Activated T-cell treated with anti-CD3 and anti-CD28 coated beads, Interleukin-2, amount 50 U/mL, for 4 hours (primary cell): ENCODE results near the gene PLEKHA7. TPM values are rescaled to one million over a fixed set of nuclear protein-coding genes. Genes with fewer than 3 reads are reported as not detected.
"Not testable (repeated sequence)": the region's sequence is repeated elsewhere in the genome, so short reads cannot be mapped to it uniquely, and the experiment has no call there.

ENCODE experiments used
- ATAC-seq, 2 donors: fragments of 200-7000 bp; cut with Tn5 transposase; one replicate each; pipeline ENCODE4 v1.10.0; 2021
- DNase-seq: peaks from one replicate; pipeline ENCODE4 v3.0.0-alpha.2; 2020
- H3K27me3 Mint-ChIP-seq: one replicate; pipeline ENCODE4 v1.8.0; 2021; ENCODE audit warnings: low read depth, mixed read lengths
- H3K36me3 Mint-ChIP-seq: one replicate; pipeline ENCODE4 v1.8.0; 2022; ENCODE audit warnings: mixed read lengths; ENCODE audit not compliant: insufficient read depth
- H3K4me1 Mint-ChIP-seq: one replicate; pipeline ENCODE4 v1.8.0; 2021; ENCODE audit warnings: low read depth, mixed read lengths
- H3K4me3 Mint-ChIP-seq: one replicate; pipeline ENCODE4 v1.8.0; 2021; ENCODE audit warnings: mild to moderate bottlenecking, moderate library complexity, mixed read lengths
- H3K9me3 Mint-ChIP-seq: one replicate; pipeline ENCODE4 v1.8.0; 2021; ENCODE audit warnings: mixed read lengths
- total RNA-seq, 3 donors: library from RNA; stranded (reverse); gene quantifications; one replicate each; pipeline ENCODE4 v1.2.1, GENCODE V29; 2021

The PLEKHA7 gene
- total RNA-seq, 3 donors from 2014 or later = 2.7 to 3.4 (median 2.7) TPM

DNA sequence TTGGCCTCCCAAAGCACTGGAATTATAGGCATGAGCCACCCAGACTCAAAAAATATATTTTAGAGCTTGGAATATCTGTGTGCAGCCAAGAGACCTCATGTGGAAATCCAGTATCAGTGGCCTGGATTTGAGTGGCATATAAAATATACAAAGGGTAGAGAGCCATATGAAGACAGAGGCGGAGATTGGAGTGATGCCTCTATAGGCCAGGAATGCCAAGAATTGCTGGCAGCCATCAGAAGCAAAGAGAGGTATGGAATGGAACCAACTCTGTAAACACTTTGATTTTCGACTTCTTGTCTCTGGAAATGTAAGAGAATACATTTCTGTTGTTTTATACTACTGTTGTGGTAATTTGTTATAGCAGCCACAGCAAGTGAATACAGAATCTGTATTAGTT is 123.0 kb downstream of the PLEKHA7 start:
- DNase-seq (no peak), ATAC-seq (no peak)
- H3K4me1 Mint-ChIP-seq = peaks cover 3% of the 10 kb centered on the region
- H3K27me3 Mint-ChIP-seq = no peaks in the 10 kb centered on the region
- H3K9me3 Mint-ChIP-seq = peaks cover 10% of the 10 kb centered on the region
- H3K36me3 Mint-ChIP-seq = no peaks in the 10 kb centered on the region
- no peak overlapping the region for H3K4me3 Mint-ChIP-seq

DNA sequence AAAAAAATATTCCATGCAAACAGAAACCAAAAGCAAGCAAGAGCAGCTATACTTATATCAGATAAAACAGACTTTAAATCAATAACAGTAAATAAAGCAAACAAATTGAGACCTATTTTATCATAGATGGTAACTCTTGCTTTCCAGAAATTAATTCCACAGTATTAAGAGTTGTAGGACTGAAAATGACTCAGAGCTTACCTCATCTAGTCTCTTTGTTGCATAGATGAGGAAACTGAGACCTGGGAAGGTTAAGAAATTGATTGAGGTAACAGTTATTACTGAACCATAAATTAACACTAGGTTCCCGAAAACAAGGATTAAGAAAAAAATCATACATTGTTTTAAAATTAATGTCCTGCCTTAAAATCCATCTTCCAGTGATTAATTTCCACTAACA is 123.8 kb downstream of the PLEKHA7 start:
- no peaks in the 10 kb centered on the region for H3K36me3 Mint-ChIP-seq
- H3K27me3 Mint-ChIP-seq = no peaks in the 10 kb centered on the region
- DNase-seq = no peak
- H3K9me3 Mint-ChIP-seq = peaks cover 10% of the 10 kb centered on the region
- ATAC-seq = no peak
- H3K4me1 Mint-ChIP-seq = peaks cover 3% of the 10 kb centered on the region
- no peak overlapping the region for H3K4me3 Mint-ChIP-seq

DNA sequence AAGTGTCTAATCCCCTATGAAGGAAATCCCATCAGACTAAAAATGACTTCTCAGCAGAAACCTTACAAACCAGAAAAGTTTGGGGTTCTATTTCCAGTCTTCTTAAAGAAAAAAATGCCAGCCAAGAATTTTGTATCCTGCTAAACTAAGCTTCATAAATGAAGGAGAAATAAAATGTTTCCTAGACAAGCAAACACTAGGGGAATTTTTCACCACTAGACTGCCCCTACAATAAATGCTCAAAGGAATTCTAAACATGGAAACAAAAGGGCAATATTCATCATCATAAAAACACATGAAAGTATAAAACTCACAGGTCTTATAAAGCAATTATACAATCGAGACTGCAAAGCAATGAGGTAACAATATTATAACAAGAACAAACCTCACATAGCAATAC is 124.3 kb downstream of the PLEKHA7 start:
- Mint-ChIP-seq H3K36me3 (no peaks in the 10 kb centered on the region), H3K9me3 (peaks cover 10% of the 10 kb centered on the region), H3K27me3 (no peaks in the 10 kb centered on the region), H3K4me3 (no peak overlapping the region), H3K4me1 (peaks cover 3% of the 10 kb centered on the region)
- ATAC-seq (no peak), DNase-seq (no peak)

DNA sequence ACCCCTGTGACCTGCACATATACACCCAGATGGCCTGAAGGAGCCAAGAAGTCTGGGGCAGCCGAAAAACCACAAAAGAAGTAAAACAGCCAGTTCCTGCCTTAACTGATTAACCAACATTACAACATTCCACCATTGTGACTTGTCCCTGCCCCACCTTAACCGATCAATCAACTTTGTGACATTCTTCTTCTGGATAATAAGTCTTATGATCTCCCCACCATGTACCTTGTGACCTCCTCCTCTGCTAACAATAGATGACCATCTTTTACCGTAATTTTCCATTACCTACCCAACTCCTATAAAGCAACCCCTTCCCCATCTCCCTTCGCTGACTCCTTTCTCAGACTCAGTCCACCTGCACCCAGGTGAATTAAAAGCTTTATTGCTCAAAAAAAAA is 125.2 kb downstream of the PLEKHA7 start:
- not testable (repeated sequence) for H3K4me1 Mint-ChIP-seq, ATAC-seq, DNase-seq, H3K36me3 Mint-ChIP-seq, H3K4me3 Mint-ChIP-seq, H3K27me3 Mint-ChIP-seq
- H3K9me3 Mint-ChIP-seq = peaks cover 10% of the 10 kb centered on the region

DNA sequence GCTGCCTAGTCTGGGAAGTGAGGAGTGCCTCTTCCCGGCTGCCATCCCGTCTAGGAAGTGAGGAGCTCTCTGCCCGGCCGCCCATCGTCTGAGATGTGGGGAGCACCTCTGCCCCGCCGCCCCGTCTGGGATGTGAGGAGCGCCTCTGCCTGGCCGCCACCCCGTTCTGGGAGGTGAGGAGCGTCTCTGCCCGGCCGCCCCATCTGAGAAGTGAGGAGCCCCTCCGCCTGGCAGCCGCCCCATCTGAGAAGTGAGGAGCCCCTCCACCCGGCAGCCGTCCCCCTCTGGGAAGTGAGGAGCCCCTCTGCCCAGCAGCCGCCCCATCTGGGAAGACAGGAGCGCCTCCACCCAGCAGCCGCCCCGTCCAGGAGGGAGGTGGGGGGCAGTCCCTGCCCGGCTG is 126.3 kb downstream of the PLEKHA7 start:
- not testable (repeated sequence) for DNase-seq, ATAC-seq, H3K27me3 Mint-ChIP-seq, H3K4me3 Mint-ChIP-seq, H3K4me1 Mint-ChIP-seq, H3K36me3 Mint-ChIP-seq
- peaks cover 10% of the 10 kb centered on the region for H3K9me3 Mint-ChIP-seq

DNA sequence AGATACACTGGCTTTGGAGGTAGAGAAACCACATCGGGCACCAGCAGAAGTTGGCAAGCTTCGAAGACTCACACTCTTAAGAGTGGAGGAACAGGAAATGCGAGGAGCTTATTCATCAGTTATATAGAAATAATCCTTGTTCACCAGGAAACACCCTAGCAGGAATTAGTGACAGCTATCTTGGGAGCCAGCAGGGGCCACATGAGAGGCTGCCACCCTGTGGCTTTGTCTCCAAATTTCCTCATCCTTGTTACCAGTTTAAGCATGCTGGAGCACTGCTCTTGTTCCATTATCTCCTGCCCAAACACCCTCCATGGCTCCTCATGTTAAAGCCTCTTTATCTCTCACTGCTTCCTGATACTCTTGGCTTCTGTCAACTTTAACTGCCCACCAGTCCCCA is 131.0 kb downstream of the PLEKHA7 start:
- Mint-ChIP-seq H3K27me3 (no peaks in the 10 kb centered on the region), H3K4me1 (no peaks in the 10 kb centered on the region), H3K9me3 (no peaks in the 10 kb centered on the region), H3K36me3 (no peaks in the 10 kb centered on the region), H3K4me3 (no peak overlapping the region)
- no peak for ATAC-seq
- no peak for DNase-seq

DNA sequence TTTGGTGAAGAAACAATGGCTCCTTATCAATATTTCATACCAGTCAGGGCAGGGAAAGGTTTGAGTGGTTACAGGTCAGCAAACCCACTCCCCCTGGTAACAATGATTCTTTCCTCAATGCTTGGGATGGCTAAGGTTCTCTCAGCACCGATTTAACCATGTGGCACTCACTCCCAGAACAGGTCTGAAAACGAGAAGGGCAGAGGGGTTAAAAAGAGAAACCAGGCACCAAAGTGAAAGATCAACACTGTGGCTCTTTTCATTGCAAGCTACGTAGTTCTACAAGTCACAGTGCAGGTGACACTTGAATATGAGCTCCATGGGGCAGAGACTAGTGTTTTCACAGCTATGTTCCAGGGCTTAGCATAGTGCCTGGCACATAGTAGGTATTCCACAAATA is 132.4 kb downstream of the PLEKHA7 start:
- no peak for ATAC-seq

DNA sequence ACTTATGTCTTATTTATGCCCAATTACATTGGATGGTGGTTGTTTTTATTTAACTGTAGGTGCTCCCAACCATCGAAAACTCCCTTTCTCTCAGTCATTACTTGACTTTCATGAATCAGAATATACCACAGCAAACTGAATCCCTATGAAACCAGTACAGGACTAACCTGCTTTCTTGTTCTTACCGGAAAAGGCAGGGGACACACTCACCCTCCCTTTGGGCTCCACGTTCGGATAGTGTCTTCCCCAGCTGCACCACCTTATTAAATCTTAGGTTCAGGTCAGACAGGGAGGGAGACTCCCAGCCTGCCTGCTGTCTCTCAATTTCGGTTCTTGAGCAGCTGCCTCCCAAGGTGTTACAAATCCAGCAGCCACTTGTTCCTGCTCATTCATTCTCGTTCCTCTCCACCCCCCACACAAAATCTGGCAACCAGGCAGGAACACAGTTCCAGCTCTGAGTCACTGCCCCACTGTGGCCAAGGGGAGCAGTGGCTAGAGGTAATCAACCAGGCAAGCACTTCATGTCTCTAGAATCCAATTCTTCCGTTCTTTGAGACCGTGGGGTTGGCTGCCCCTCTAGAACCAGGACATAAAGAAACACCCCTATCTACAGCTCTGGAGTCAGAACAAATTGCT is 133.0 kb downstream of the PLEKHA7 start:
- DNase-seq = no peak
- no peaks in the 10 kb centered on the region for H3K4me1 Mint-ChIP-seq
- no peaks in the 10 kb centered on the region for H3K27me3 Mint-ChIP-seq
- H3K9me3 Mint-ChIP-seq = no peaks in the 10 kb centered on the region
- H3K4me3 Mint-ChIP-seq = no peak overlapping the region
- no peak for ATAC-seq
- no peaks in the 10 kb centered on the region for H3K36me3 Mint-ChIP-seq

More for the DNA sequence above, 132.4 kb downstream of the PLEKHA7 start:
- Mint-ChIP-seq H3K9me3 (no peaks in the 10 kb centered on the region), H3K27me3 (no peaks in the 10 kb centered on the region), H3K4me1 (no peaks in the 10 kb centered on the region), H3K36me3 (no peaks in the 10 kb centered on the region), H3K4me3 (no peak overlapping the region)
- no peak for DNase-seq

DNA sequence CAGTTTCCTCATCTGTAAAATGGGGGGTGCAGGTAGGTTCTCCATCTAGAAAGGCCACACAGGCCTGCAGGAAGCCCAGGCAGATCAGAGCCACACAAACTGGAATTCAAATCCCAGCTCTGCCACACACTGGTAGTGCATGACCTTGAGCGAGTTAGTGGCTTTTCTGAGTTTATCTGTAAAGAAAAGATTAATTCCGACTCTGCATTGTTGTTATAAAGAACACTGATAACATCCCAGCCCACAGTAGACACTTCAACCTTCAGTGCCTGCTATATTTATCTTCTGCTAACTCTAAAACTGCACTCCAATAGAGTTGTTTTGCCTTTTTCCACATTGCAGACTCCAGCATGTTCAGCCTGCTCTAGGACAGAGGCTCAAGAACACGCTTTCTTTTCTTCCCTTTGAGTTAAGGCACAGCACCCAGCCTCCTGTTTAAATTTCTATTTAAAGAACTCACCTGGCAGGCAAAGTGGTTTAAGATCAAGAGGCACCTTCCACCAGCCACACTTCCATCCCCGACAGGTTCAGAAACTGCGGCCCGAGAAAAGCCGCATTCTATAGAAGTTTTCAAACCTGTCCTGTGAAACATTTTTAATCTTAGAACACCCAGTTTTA is 133.9 kb downstream of the PLEKHA7 start:
- ATAC-seq = no peak
- no peak for DNase-seq
- H3K4me3 Mint-ChIP-seq = no peak overlapping the region
- H3K36me3 Mint-ChIP-seq = no peaks in the 10 kb centered on the region
- no peaks in the 10 kb centered on the region for H3K4me1 Mint-ChIP-seq
- H3K9me3 Mint-ChIP-seq = no peaks in the 10 kb centered on the region
- no peaks in the 10 kb centered on the region for H3K27me3 Mint-ChIP-seq

DNA sequence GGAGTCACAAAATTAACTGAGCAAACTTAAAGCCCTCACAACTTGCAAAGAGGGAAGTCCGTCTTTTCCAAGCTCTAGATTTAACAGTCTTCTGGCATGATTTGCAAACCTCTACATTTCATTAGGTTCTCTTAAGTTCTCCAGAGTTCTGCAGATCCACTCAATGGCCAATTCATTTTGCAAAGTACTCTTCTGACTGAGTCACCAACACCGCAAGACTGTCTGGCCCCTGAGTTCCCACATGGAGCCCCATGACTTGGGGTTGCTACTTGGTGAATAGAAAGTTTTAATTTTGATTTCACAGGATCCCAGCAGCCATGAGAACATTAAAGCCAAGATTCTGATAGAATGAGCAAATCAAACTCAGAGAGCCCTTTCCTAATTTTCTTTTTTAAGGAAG is 134.5 kb downstream of the PLEKHA7 start:
- H3K4me1 Mint-ChIP-seq = no peaks in the 10 kb centered on the region
- no peak overlapping the region for H3K4me3 Mint-ChIP-seq
- H3K9me3 Mint-ChIP-seq = no peaks in the 10 kb centered on the region
- no peak for DNase-seq
- H3K36me3 Mint-ChIP-seq = no peaks in the 10 kb centered on the region
- no peaks in the 10 kb centered on the region for H3K27me3 Mint-ChIP-seq
- no peak for ATAC-seq

DNA sequence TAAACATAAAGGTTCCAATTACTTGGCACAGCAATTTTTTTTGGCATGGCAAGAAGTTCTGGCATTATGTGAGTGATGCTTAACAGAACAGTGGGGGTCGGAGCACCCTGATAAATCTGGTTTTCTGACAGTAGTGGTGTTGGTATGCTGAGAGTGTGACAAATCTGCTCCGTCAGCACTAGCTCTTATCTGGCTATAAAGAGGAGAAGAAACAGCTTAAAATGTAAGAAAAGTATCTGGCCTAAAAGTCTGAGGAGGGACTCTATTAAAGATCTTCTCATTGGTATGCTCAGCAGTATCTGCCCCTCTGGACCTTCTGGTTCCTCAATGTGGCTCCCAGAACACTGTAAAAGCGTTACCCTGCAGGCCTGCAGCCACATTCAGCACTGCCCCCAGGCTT is 137.4 kb downstream of the PLEKHA7 start:
- Mint-ChIP-seq H3K4me3 (no peak overlapping the region), H3K9me3 (no peaks in the 10 kb centered on the region), H3K27me3 (no peaks in the 10 kb centered on the region), H3K4me1 (no peaks in the 10 kb centered on the region), H3K36me3 (no peaks in the 10 kb centered on the region)
- DNase-seq (no peak), ATAC-seq (no peak)

DNA sequence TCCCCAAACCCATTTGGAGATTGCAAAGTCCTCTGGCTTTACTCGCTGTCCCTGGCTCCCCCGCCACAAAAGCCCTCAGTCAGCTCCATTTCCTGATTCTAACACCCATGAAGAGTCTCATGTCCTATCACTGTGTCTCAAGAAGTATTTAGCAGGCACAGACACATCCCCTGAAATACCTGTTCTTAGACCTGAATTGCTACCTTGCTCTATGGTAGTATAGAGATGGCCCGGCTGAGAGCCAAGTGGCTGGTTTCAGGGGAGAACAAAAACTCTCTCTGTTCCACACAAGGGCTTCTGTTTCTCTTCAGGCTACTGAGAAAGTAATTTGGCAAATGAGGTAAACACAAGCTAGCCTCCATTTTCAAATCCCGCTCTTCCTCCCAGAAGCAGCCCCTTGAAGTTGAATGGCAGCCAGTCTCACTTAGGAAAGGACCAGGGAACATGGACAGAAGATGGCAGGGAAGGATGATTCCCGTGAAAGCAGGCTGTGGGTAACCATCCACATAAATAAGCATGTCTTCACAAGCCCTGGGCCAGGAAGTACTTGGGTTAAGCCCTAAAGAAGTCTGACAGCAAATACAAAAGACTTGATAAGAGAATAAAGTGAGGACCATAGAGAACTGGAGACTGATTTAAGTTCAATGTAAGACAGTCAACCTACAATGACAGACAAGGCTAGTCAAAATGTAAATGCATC is 138.0 kb downstream of the PLEKHA7 start:
- H3K4me3 Mint-ChIP-seq = no peak overlapping the region
- no peaks in the 10 kb centered on the region for H3K36me3 Mint-ChIP-seq
- H3K27me3 Mint-ChIP-seq = no peaks in the 10 kb centered on the region
- no peaks in the 10 kb centered on the region for H3K9me3 Mint-ChIP-seq
- H3K4me1 Mint-ChIP-seq = no peaks in the 10 kb centered on the region
- DNase-seq = no peak
- ATAC-seq = no peak

DNA sequence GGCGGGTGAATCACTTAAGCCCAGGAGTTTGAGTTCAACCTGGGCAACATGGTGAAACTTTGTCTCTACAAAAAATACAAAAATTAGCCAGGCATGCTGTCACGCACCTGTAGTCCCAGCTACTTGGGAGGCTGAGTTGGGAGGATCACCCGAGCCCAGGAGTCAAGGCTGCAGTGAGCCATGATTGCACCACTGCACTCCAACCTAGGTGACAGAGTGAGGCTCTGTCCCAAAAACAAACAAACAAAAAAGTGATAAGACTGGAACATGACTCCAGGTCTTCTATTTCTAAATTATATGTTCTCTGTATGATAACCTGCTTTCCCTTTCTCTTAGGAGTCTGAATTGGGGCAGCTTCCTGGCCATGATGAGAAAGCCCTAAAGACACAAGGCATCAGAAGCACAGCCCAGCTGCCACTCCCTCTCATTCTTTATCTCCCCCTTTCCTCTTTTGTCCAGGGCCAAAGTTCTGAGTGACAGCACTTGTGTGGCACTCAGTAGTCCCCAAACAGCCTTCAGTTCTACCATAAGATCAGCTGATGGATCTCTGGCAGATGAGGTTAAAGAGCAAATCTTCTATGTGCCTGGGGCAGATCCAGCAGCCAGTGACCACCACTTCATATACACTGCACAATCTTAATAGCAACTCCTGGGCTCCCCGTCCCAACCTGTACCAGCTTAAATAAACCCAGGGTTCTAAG is 139.8 kb downstream of the PLEKHA7 start:
- Mint-ChIP-seq H3K4me1 (no peaks in the 10 kb centered on the region), H3K27me3 (no peaks in the 10 kb centered on the region), H3K4me3 (no peak overlapping the region), H3K9me3 (no peaks in the 10 kb centered on the region), H3K36me3 (no peaks in the 10 kb centered on the region)
- ATAC-seq = no peak
- DNase-seq = no peak

DNA sequence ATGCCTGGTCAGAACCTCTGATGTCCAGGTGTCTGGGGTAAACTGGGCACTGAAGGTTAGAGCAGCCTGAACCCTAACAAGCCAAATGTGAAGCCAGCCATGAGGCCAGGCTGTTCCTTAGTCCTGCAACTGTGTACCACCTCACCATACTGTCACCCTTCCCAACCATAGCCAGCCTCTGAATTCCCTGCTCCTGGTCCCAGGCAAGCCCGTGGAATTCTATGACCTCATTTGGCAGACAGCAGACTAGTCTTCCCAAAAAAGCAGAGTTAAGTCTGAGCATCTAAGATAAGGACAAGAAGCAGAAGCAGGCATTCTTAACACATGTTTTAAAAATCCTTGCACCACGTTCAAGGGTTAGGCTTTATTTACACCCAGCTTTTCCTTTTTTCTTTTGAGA is 140.9 kb downstream of the PLEKHA7 start:
- ATAC-seq = no peak

More for the DNA sequence above, 140.9 kb downstream of the PLEKHA7 start:
- no peaks in the 10 kb centered on the region for H3K27me3 Mint-ChIP-seq
- DNase-seq = no peak
- H3K4me3 Mint-ChIP-seq = no peak overlapping the region
- no peaks in the 10 kb centered on the region for H3K9me3 Mint-ChIP-seq
- H3K36me3 Mint-ChIP-seq = no peaks in the 10 kb centered on the region
- no peaks in the 10 kb centered on the region for H3K4me1 Mint-ChIP-seq
